HL-60 (cell line): Measurements from ENCODE around the gene CADM1.

ENCODE experiments used
- DNase-seq, 2 experiments: peaks; one replicate each; pipeline ENCODE4 v3.0.0-alpha.2; 2010 to 2020; ENCODE audit warnings: low read depth in 1 of 2, low spot score in 1 of 2
- H3K27ac ChIP-seq: fragments of 250-450 bp; sonication (Bioruptor Pico); replicated peaks from 2 replicates; pipeline ENCODE4 v1.5.1; 2020; ENCODE audit warnings: mild to moderate bottlenecking, moderate library complexity
- H3K27me3 ChIP-seq: fragments of 250-450 bp; sonication (Bioruptor Pico); 2 replicates; pipeline ENCODE4 v1.5.1; 2021; ENCODE audit warnings: mild to moderate bottlenecking, moderate library complexity; ENCODE audit not compliant: insufficient read depth, poor library complexity, severe bottlenecking
- H3K4me3 ChIP-seq: replicated peaks from 2 replicates; pipeline ENCODE4 v1.5.1; 2011; ENCODE audit warnings: mild to moderate bottlenecking, control low read depth, low read length; ENCODE audit not compliant: insufficient read depth
- GABPA ChIP-seq: IDR thresholded peaks from 2 replicates; pipeline ENCODE4 v1.6.1; 2012; ENCODE audit warnings: low read depth
- POLR2AphosphoS5 ChIP-seq: IDR thresholded peaks from 2 replicates; pipeline ENCODE4 v1.6.1; 2012; ENCODE audit warnings: low read depth
- SPI1 ChIP-seq: IDR thresholded peaks from 2 replicates; pipeline ENCODE4 v1.6.1; 2012; ENCODE audit warnings: low read depth, mild to moderate bottlenecking, borderline replicate concordance
- TF ChIP-seq, protein P1 (sequence below): IDR thresholded peaks from 2 replicates; pipeline ENCODE4 v1.6.1; 2012; ENCODE audit warnings: low read depth; ENCODE audit not compliant: insufficient replicate concordance
- TF ChIP-seq, protein P2 (sequence below): IDR thresholded peaks from one replicate; pipeline ENCODE4 v1.5.1; 2011; ENCODE audit warnings: low read length, control low read depth, inconsistent platforms; ENCODE audit not compliant: insufficient read depth

The CADM1 gene

DNA sequence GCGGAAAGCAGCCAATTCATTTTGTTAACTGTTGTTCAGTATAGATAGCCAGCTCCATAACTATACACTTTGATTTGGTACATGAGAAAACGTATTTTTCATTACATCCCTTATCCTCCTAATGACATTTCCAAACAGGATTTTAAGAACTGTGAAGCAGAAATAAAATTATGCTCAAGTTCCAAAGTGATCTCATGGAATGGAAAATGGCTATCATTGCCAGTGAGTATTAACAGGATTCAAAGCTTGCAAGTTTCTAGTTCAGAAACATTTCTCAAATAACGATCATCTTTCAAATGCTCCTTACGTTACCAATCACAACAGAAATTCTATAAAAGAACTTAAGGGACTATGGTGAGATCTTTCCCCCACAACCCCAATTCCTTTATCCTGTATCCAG is 53.7 kb downstream of the CADM1 start:
- no peak for DNase-seq
- H3K4me3 ChIP-seq = no peak overlapping the region
- peaks cover 8% of the 10 kb centered on the region for H3K27me3 ChIP-seq
- no peak overlapping the region for H3K27ac ChIP-seq
- TF ChIP-seq, protein P1, sequence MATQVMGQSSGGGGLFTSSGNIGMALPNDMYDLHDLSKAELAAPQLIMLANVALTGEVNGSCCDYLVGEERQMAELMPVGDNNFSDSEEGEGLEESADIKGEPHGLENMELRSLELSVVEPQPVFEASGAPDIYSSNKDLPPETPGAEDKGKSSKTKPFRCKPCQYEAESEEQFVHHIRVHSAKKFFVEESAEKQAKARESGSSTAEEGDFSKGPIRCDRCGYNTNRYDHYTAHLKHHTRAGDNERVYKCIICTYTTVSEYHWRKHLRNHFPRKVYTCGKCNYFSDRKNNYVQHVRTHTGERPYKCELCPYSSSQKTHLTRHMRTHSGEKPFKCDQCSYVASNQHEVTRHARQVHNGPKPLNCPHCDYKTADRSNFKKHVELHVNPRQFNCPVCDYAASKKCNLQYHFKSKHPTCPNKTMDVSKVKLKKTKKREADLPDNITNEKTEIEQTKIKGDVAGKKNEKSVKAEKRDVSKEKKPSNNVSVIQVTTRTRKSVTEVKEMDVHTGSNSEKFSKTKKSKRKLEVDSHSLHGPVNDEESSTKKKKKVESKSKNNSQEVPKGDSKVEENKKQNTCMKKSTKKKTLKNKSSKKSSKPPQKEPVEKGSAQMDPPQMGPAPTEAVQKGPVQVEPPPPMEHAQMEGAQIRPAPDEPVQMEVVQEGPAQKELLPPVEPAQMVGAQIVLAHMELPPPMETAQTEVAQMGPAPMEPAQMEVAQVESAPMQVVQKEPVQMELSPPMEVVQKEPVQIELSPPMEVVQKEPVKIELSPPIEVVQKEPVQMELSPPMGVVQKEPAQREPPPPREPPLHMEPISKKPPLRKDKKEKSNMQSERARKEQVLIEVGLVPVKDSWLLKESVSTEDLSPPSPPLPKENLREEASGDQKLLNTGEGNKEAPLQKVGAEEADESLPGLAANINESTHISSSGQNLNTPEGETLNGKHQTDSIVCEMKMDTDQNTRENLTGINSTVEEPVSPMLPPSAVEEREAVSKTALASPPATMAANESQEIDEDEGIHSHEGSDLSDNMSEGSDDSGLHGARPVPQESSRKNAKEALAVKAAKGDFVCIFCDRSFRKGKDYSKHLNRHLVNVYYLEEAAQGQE = no peak
- TF ChIP-seq SPI1 (no peak), POLR2AphosphoS5 (no peak), GABPA (no peak)
- TF ChIP-seq, protein P2, sequence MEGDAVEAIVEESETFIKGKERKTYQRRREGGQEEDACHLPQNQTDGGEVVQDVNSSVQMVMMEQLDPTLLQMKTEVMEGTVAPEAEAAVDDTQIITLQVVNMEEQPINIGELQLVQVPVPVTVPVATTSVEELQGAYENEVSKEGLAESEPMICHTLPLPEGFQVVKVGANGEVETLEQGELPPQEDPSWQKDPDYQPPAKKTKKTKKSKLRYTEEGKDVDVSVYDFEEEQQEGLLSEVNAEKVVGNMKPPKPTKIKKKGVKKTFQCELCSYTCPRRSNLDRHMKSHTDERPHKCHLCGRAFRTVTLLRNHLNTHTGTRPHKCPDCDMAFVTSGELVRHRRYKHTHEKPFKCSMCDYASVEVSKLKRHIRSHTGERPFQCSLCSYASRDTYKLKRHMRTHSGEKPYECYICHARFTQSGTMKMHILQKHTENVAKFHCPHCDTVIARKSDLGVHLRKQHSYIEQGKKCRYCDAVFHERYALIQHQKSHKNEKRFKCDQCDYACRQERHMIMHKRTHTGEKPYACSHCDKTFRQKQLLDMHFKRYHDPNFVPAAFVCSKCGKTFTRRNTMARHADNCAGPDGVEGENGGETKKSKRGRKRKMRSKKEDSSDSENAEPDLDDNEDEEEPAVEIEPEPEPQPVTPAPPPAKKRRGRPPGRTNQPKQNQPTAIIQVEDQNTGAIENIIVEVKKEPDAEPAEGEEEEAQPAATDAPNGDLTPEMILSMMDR = no peak

DNA sequence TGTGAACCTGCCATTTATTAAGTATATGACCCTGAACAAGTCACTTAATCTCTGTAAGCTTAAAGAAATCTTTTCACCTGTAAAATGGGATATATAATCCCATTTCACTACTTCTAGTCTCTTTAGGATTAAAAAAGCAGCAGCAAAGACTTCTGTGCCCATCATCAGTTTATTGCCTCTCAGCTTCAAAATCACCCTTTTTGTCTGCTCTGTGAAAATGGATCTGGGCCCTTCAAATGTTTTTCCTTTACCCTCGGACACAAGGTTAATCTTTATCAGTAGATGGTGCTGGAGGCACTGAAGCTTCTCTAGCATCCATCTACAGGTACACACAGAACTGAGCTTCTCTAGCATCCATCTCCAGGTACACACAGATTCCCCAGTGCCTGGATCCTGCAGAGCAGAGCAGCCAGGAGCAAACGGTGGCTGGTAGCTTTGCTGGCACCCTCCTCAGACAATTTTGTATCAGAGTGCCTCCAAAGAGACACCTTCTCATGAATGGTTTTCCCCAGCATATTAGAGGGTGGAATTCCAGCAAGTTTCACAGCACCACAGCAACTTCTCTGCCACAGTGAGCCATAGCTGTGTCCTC is 56.8 kb downstream of the CADM1 start:
- no peak for DNase-seq
- TF ChIP-seq SPI1 (no peak), GABPA (no peak), POLR2AphosphoS5 (no peak)
- TF ChIP-seq, protein P2 = no peak
- TF ChIP-seq, protein P1 = no peak
- H3K27ac ChIP-seq = no peak overlapping the region
- H3K4me3 ChIP-seq = no peak overlapping the region
- H3K27me3 ChIP-seq = peaks cover 8% of the 10 kb centered on the region

DNA sequence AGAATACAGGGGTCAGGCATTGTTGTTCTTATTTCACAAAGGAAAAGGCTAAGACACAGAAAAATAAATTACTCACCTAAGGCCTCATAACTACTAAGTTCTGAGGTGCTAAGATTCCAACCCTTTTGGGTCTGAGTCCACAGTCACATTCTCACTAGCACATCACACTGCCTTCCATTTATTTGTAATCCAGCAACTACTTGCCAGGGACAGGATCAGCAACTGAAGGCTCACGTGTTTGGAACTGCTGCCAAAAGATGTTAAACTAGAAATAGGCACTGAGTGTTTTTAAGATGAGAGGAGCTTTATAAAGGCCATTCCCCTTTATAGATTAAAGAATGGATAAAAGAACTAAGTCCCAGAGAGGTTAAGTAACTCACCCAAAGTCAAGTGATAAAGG is 58.0 kb downstream of the CADM1 start:
- no peak overlapping the region for H3K4me3 ChIP-seq
- H3K27me3 ChIP-seq = peaks cover 5% of the 10 kb centered on the region
- TF ChIP-seq SPI1 (no peak), GABPA (no peak), POLR2AphosphoS5 (no peak)
- TF ChIP-seq, protein P1 = no peak
- TF ChIP-seq, protein P2 = no peak
- no peak overlapping the region for H3K27ac ChIP-seq
- DNase-seq = no peak
